ENCODE results near the gene TAF4B. TPM values are rescaled to one million over a fixed set of nuclear protein-coding genes. Genes with fewer than 3 reads are reported as not detected.
"Not testable (repeated sequence)": the region's sequence is repeated elsewhere in the genome, so short reads cannot be mapped to it uniquely, and the experiment has no call there.

The TAF4B gene
- total RNA-seq, 1 donor from 2014 or later, result 0.20 TPM

GRCh38 chr18:26421931-26422330, 195.7 kb downstream of the TAF4B start:
- ATAC-seq (no peak), DNase-seq (ENCODE audit: low spot score) (no peak)

- no peak for ATAC-seq
- no peak for DNase-seq (ENCODE audit: low spot score)
Measured at GRCh38 chr18:26422472-26423162, 196.4 kb downstream of the TAF4B start.

GRCh38 chr18:26424428-26425147, 198.3 kb downstream of the TAF4B start:
- ATAC-seq (no peak), DNase-seq (ENCODE audit: low spot score) (no peak)

GRCh38 chr18:26425148-26425531, 198.9 kb downstream of the TAF4B start:
- ATAC-seq (no peak), DNase-seq (ENCODE audit: low spot score) (no peak)

- no peak for DNase-seq (ENCODE audit: low spot score)
Measured at GRCh38 chr18:26429535-26430226, 203.4 kb downstream of the TAF4B start.

GRCh38 chr18:26432651-26433424, 206.6 kb downstream of the TAF4B start:
- ATAC-seq, result no peak
- no peak for DNase-seq (ENCODE audit: low spot score)

More at GRCh38 chr18:26429535-26430226, 203.4 kb downstream of the TAF4B start:
- no peak for ATAC-seq

- ATAC-seq (no peak), DNase-seq (ENCODE audit: low spot score) (no peak)
Measured at GRCh38 chr18:26434887-26435286, 208.6 kb downstream of the TAF4B start.

GRCh38 chr18:26435415-26436095, 209.3 kb downstream of the TAF4B start:
- no peak for ATAC-seq
- no peak for DNase-seq (ENCODE audit: low spot score)

GRCh38 chr18:26436176-26437051, 210.2 kb downstream of the TAF4B start:
- no peak for DNase-seq (ENCODE audit: low spot score)
- ATAC-seq, result no peak

- ATAC-seq; DNase-seq (ENCODE audit: low spot score): not testable (repeated sequence)
Measured at GRCh38 chr18:26437634-26438033, 211.4 kb downstream of the TAF4B start.

GRCh38 chr18:26438980-26439379, 212.7 kb downstream of the TAF4B start:
- ATAC-seq (no peak), DNase-seq (ENCODE audit: low spot score) (no peak)

- DNase-seq (ENCODE audit: low spot score) (no peak), ATAC-seq (no peak)
Measured at GRCh38 chr18:26439537-26439936, 213.3 kb downstream of the TAF4B start.

GRCh38 chr18:26440644-26441043, 214.4 kb downstream of the TAF4B start:
- DNase-seq (ENCODE audit: low spot score) (no peak), ATAC-seq (no peak)

Other genes with a start within 250 kb of the TAF4B start
- gene SS18, start 135.8 kb upstream of the TAF4B start, total RNA-seq, result 27.4 TPM
- gene PSMA8, start 92.6 kb upstream of the TAF4B start, total RNA-seq, result not detected

Measured in left lobe of liver (tissue), 2 donors.